Ishikawa (cell line): ENCODE measurements around the gene ZNF219.

Source experiments
- CEBPB ChIP-seq: IDR thresholded peaks from 2 replicates; pipeline ENCODE4 v1.6.1; 2012
- CREB1 ChIP-seq: IDR thresholded peaks from 2 replicates; pipeline ENCODE4 v1.6.1; 2012; ENCODE audit warnings: low read depth
- EGR1 ChIP-seq: IDR thresholded peaks from 2 replicates; pipeline ENCODE4 v1.6.1; 2012
- EP300 ChIP-seq: IDR thresholded peaks from 2 replicates; pipeline ENCODE4 v1.6.1; 2012; ENCODE audit warnings: borderline replicate concordance
- FOXM1 ChIP-seq: IDR thresholded peaks from 2 replicates; pipeline ENCODE4 v1.6.1; 2012; ENCODE audit warnings: low read depth, borderline replicate concordance
- NFIC ChIP-seq: IDR thresholded peaks from 2 replicates; pipeline ENCODE4 v1.6.1; 2012
- RAD21 ChIP-seq: IDR thresholded peaks from 2 replicates; pipeline ENCODE4 v1.6.1; 2012; ENCODE audit warnings: low read depth
- TAF1 ChIP-seq: IDR thresholded peaks from 2 replicates; pipeline ENCODE4 v1.6.1; 2012; ENCODE audit warnings: low read depth, mild to moderate bottlenecking
- TEAD4 ChIP-seq: IDR thresholded peaks from 2 replicates; pipeline ENCODE4 v1.6.1; 2012
- YY1 ChIP-seq: IDR thresholded peaks from 2 replicates; pipeline ENCODE4 v1.6.1; 2012; ENCODE audit warnings: low read depth
- TF ChIP-seq, protein P1 (sequence below): IDR thresholded peaks from 2 replicates; pipeline ENCODE4 v1.6.1; 2012; ENCODE audit warnings: low read depth, mild to moderate bottlenecking
- TF ChIP-seq, protein P2 (sequence below): IDR thresholded peaks from 2 replicates; pipeline ENCODE4 v1.6.1; 2012
- TF ChIP-seq, protein P3 (sequence below): IDR thresholded peaks from 2 replicates; pipeline ENCODE4 v1.6.1; 2012

DNA sequence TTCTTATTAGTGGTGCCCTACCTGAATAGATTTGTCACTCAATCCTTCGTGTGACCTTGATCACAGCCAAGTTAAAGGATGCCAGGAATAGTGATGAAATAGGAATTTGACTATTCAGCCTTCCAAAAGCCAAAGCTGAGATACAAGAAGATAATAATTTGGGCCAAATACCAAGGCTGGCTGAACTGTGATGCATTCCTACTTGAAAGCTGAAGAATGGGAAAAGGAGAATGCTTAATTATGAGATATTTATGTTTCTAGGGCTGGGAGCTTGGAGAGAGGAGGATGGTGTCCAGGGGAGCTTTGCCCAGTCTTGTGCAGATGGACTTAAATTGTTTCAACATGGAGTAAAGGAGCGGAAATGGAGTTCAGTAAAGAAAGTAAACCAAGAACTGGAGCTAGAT, 51.1 kb downstream of the ZNF219 start:
- no peak for TF ChIP-seq TAF1
- TF ChIP-seq RAD21: no peak
- TF ChIP-seq FOXM1: no peak
- TF ChIP-seq YY1: no peak
- TF ChIP-seq, protein P1, sequence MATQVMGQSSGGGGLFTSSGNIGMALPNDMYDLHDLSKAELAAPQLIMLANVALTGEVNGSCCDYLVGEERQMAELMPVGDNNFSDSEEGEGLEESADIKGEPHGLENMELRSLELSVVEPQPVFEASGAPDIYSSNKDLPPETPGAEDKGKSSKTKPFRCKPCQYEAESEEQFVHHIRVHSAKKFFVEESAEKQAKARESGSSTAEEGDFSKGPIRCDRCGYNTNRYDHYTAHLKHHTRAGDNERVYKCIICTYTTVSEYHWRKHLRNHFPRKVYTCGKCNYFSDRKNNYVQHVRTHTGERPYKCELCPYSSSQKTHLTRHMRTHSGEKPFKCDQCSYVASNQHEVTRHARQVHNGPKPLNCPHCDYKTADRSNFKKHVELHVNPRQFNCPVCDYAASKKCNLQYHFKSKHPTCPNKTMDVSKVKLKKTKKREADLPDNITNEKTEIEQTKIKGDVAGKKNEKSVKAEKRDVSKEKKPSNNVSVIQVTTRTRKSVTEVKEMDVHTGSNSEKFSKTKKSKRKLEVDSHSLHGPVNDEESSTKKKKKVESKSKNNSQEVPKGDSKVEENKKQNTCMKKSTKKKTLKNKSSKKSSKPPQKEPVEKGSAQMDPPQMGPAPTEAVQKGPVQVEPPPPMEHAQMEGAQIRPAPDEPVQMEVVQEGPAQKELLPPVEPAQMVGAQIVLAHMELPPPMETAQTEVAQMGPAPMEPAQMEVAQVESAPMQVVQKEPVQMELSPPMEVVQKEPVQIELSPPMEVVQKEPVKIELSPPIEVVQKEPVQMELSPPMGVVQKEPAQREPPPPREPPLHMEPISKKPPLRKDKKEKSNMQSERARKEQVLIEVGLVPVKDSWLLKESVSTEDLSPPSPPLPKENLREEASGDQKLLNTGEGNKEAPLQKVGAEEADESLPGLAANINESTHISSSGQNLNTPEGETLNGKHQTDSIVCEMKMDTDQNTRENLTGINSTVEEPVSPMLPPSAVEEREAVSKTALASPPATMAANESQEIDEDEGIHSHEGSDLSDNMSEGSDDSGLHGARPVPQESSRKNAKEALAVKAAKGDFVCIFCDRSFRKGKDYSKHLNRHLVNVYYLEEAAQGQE: no peak
- no peak for TF ChIP-seq CEBPB
- TF ChIP-seq, protein P2, sequence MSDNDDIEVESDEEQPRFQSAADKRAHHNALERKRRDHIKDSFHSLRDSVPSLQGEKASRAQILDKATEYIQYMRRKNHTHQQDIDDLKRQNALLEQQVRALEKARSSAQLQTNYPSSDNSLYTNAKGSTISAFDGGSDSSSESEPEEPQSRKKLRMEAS: no peak
- TF ChIP-seq CREB1: no peak
- TF ChIP-seq TEAD4: no peak
- no peak for TF ChIP-seq NFIC
- no peak for TF ChIP-seq EP300
- no peak for TF ChIP-seq EGR1
- TF ChIP-seq, protein P3, sequence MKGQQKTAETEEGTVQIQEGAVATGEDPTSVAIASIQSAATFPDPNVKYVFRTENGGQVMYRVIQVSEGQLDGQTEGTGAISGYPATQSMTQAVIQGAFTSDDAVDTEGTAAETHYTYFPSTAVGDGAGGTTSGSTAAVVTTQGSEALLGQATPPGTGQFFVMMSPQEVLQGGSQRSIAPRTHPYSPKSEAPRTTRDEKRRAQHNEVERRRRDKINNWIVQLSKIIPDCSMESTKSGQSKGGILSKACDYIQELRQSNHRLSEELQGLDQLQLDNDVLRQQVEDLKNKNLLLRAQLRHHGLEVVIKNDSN: no peak
